C4-2B (cell line): Measurements from ENCODE around the gene ST6GALNAC3.

Experiments used
- H3K27ac ChIP-seq: fragments of 450-650 bp; 2 replicates; pipeline ENCODE4 v1.5.1; 2017
- ZFX ChIP-seq: fragments of 450-650 bp; IDR thresholded peaks from 2 replicates; pipeline ENCODE4 v1.6.1; 2017
- TF ChIP-seq, protein P1 (sequence below): fragments of 450-650 bp; conservative IDR thresholded peaks from 2 replicates; pipeline ENCODE4 v1.5.1; 2017; ENCODE audit warnings: mild to moderate bottlenecking

ST6GALNAC3 gene

DNA sequence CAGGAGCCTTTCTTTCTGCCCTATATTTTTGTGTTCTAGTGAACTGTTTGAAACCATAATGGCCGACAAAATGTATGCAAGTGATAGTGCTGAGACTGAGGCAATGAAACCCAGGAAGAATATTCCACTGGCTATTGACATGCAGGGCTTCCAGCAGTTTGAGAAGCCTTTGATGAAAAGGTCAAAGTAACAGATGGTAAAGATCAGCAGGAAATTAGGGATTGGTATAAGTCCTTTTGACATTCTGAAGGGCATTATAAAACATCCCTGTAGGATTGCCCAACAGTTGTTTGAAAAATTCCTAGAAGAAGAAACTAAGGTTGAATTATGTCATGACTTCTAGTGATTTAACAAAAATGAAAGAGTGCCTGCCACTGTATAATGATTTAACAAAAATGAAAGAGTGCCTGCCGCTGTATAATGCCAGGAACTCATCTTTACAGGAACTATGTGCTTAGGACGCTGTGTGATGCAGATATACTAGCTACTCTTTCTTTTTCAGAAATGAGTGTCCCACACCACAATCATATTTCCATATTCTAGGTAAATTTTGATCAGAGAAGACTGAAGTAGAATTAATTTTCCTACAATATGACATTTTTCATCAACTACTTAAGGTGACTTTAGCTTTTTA, 508.8 kb downstream of the ST6GALNAC3 start:
- H3K27ac ChIP-seq = no peak overlapping the region
- TF ChIP-seq ZFX = no peak
- TF ChIP-seq, protein P1, sequence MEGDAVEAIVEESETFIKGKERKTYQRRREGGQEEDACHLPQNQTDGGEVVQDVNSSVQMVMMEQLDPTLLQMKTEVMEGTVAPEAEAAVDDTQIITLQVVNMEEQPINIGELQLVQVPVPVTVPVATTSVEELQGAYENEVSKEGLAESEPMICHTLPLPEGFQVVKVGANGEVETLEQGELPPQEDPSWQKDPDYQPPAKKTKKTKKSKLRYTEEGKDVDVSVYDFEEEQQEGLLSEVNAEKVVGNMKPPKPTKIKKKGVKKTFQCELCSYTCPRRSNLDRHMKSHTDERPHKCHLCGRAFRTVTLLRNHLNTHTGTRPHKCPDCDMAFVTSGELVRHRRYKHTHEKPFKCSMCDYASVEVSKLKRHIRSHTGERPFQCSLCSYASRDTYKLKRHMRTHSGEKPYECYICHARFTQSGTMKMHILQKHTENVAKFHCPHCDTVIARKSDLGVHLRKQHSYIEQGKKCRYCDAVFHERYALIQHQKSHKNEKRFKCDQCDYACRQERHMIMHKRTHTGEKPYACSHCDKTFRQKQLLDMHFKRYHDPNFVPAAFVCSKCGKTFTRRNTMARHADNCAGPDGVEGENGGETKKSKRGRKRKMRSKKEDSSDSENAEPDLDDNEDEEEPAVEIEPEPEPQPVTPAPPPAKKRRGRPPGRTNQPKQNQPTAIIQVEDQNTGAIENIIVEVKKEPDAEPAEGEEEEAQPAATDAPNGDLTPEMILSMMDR = no peak

DNA sequence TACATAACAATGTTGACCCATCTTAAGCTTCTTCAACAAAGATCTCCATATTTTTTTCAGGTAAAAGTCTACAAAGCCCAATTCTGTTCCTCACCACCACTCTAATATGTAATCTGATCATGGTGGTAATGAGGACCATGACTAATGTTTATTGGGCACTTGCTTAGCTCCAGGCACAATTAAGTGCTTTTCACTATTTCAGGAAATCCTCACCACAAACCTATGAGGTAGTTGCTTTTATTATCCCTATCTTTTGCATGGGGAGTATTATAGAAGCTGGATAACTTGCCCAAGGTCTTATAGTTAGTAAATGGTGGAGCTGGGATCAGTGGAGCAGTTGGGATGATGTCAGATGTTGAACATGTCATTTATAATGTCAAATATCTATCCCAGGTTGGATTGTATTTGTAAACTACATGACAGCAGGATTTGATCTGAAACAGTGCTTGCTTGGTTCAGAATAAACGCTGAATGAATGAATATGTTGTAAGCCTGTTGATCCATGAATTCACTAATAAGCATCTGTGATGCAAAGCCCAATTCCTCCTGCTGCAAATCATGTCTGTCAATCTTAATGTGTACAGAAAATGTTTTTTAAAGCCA, 509.4 kb downstream of the ST6GALNAC3 start:
- H3K27ac ChIP-seq = no peak overlapping the region
- TF ChIP-seq ZFX = no peak
- TF ChIP-seq, protein P1 = no peak

DNA sequence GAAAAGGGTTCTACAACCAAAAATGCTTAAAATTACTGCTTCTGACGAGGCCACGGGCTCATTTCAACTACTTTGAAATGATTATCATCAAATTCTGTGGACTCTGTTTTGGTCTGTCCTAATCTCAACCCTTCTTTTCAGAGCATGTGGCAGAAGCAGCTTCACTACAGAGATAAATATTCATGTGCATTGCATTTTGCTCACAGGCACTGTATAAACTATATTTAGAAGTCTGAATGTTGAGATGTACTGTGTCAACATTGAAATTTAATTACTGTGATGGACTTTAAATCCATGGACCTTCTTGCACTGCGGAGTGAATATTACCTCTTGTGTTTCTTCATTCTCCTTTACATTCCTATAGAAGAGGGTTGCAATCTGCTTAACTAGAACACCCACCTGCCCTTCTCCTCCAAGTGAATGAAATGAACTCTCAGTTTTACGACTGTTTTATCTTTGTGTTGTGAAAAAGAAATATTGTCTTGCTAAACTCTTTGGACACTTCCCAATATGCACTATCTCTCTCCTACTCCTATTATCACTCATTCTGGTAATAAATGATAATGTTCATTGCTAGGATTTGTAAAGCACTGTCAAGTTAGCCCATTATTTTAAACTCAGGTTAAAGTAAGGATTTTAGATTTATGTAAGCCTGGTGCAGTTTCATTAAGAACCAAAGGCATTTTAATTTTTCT, 511.6 kb downstream of the ST6GALNAC3 start:
- H3K27ac ChIP-seq = no peak overlapping the region
- no peak for TF ChIP-seq ZFX
- TF ChIP-seq, protein P1 = no peak

DNA sequence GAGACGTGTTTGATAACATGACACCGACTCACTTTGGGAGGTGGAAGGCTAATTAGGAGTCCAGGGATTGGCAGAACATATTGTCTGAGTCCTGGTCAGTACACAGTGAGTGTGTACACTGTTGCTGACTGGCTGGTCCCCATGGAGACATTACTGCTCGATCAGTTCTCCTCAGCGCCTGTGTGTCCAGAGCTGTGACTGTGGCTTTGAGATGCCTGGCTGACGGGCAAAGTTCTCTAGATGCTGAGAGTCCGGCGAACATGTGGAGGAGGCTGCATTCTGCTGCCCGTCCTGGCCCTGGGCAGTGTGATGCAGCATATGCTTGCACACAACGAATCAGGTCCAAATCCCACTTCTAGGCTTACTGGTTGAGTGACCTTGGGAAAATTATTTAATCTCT, 512.7 kb downstream of the ST6GALNAC3 start:
- TF ChIP-seq, protein P1 = no peak
- no peak for TF ChIP-seq ZFX

DNA sequence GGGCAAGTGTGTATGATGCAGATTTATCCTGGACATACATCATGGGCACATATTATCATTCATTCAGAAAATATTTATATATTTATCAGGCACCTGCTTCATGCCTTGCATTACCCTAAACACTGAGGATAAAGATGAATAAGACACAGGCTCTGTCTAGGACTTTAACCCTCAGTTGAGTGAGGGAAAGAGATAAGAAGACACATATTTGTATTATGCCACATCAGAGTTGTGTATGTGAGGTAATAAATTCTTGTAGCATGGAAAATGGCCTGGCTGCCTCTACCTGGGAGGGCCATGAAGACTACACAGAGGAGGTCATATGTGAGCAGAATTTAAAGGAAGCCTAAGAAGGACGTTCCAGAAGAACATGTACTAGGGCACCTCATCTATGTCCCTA, 516.9 kb downstream of the ST6GALNAC3 start:
- TF ChIP-seq ZFX = no peak
- no peak overlapping the region for H3K27ac ChIP-seq

More for the DNA sequence above, 512.7 kb downstream of the ST6GALNAC3 start:
- H3K27ac ChIP-seq = no peak overlapping the region

DNA sequence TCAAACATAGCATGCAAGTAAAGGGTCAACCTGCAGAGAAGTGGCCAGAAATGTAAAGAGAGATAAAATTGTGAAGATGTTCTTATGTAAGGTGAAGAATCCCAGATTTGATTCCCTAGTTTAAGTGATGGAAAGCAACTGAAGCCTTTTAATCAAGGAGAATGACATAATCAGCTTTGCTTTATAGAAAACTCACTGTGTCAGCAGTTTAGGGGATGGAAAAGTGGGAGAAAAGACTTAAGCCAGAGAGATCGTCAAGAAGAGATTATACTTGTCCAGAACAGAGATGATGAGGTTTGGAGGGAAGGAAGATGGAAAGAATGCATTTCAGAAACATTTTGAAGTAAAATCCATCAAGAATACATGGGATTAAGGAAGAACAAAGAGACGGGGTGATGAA, 517.4 kb downstream of the ST6GALNAC3 start:
- TF ChIP-seq ZFX = no peak
- TF ChIP-seq, protein P1 = no peak
- no peak overlapping the region for H3K27ac ChIP-seq

DNA sequence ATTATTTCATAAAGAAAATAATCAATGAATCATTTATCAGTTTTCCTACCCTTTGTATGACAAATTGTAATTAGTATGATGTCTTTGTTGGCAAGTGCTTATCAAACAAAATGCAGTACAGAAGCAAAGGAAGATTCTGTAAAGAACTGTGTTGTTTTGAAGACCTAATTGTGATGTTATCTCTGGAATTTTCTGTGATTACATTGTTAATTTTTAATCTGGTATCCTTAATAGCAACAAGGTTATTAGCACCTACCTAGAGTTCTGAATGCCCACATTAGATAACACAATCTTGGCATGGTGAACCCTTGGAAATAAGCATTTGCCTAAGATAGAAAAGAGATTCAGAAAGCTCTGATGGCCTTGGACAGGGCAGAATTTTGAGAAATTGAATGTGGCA, 518.6 kb downstream of the ST6GALNAC3 start:
- TF ChIP-seq ZFX = no peak
- TF ChIP-seq, protein P1 = no peak
- no peak overlapping the region for H3K27ac ChIP-seq
